ENCODE data around the gene EXD1. TPM values are rescaled to one million over a fixed set of nuclear protein-coding genes. Genes with fewer than 3 reads are reported as not detected.

Gene EXD1
- total RNA-seq, 2 donors from 2014 or later, result not detected

DNA sequence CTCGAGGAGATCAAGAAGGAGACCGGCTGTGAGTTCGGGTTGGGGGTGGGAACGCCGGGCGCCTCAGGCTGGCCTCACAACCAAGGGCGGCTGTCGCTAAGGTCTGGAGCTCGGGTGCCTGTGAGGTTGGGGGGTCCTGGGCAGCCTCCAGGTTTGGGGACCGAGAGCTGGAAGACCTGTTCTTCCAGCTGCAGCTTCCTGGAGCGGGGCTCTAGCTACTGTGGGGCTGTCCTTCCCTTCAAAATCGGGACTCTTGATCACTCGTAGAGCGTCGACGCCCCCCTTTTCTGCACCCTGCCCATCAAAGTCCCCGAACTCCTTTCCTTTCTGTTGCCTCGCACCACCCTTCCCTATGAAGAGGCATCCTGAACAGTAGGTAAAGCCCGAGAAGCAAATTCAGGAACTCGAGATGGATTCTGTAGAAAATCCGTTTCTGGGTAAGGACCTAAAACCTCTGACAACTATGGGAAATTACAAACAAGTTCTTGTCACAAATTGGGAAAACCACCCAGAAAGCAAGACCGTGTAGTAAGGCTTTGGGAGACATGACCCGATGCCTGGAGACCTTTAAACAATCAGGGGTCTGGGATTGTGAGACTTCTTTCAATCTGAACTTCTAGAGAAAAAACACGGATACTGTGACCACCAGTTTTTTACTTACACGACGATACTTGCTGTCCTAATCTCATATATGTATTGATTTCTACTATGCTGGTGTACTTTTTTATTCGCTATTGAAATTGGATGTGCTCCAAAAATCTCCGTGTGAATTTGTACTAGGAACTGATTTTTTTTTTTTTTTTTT, 1.1 kb upstream of the EXD1 start:
- Histone ChIP-seq H3K27ac (peak overlapping the region; percentile 90 to 95), H3K36me3 (no peaks in the 10 kb centered on the region), H3K4me3 (peak overlapping the region; percentile 90), H3K27me3 (replicated peaks; ENCODE audit: insufficient read depth) (no peaks in the 10 kb centered on the region), H3K4me1 (ENCODE audit: control insufficient read depth in 1 of 2, low read depth in 2 of 2) (peaks cover 12 to 15% of the 10 kb centered on the region in 2 donors), H3K9me3 (no peaks in the 10 kb centered on the region)
- peak; percentile 23 for DNase-seq (ENCODE audit: low spot score)
- ATAC-seq (ENCODE audit: insufficient number of reproducible peaks, low FRiP score, low read depth), result peak; percentile 51
- TF ChIP-seq, protein P1, sequence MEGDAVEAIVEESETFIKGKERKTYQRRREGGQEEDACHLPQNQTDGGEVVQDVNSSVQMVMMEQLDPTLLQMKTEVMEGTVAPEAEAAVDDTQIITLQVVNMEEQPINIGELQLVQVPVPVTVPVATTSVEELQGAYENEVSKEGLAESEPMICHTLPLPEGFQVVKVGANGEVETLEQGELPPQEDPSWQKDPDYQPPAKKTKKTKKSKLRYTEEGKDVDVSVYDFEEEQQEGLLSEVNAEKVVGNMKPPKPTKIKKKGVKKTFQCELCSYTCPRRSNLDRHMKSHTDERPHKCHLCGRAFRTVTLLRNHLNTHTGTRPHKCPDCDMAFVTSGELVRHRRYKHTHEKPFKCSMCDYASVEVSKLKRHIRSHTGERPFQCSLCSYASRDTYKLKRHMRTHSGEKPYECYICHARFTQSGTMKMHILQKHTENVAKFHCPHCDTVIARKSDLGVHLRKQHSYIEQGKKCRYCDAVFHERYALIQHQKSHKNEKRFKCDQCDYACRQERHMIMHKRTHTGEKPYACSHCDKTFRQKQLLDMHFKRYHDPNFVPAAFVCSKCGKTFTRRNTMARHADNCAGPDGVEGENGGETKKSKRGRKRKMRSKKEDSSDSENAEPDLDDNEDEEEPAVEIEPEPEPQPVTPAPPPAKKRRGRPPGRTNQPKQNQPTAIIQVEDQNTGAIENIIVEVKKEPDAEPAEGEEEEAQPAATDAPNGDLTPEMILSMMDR (IDR thresholded peaks at IDR 0.05), result no peak

DNA sequence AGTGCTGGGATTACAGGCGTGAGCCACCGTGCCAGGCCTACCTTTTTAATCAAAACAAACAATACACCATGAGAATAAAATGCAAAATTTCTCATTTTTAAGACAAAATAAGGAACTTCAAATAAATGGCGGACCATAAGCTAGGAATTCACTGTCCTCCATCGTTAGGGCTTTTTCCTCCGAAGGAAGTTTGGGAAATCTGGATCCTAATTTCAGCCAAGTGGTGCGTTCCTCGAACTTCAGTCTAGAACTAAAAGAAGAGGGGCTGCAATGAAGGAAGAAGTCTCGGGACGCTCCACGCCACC, 260 bp downstream of the EXD1 start:
- H3K27ac ChIP-seq, result peak overlapping the region; percentile 65 to 95
- ATAC-seq (ENCODE audit: insufficient number of reproducible peaks, low FRiP score, low read depth) (no peak), DNase-seq (ENCODE audit: low spot score) (no peak)
- peak overlapping the region; percentile 90 for H3K4me3 ChIP-seq
- no peaks in the 10 kb centered on the region for H3K9me3 ChIP-seq
- peaks cover 12 to 15% of the 10 kb centered on the region in 2 donors for H3K4me1 ChIP-seq (ENCODE audit: control insufficient read depth in 1 of 2, low read depth in 2 of 2)
- TF ChIP-seq, protein P1 (IDR thresholded peaks at IDR 0.05), result no peak
- H3K27me3 ChIP-seq (replicated peaks; ENCODE audit: insufficient read depth), result no peaks in the 10 kb centered on the region
- no peaks in the 10 kb centered on the region for H3K36me3 ChIP-seq

DNA sequence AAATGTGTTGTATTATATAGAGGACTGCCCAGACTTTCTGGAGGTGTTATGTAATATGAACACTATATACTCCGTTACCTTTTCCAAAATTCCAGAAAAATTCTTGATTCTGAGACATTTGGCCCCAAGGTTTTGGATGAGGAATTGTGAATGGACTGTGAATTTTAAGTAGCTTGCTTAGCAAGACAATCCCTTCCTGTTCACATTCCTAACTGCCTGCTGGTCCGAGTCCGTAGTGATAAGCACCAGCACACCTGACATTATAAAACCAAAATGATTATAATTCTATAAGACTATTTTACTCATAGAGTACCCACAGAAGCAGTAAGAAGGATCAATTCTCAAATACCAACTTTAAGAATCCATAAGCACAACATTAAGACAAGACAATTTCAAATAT, 11.2 kb downstream of the EXD1 start:
- TF ChIP-seq, protein P1 (IDR thresholded peaks at IDR 0.05), result no peak
- Histone ChIP-seq H3K4me1 (ENCODE audit: control insufficient read depth in 1 of 2, low read depth in 2 of 2) (no peaks in the 10 kb centered on the region), H3K27ac (no peak overlapping the region), H3K36me3 (no peaks in the 10 kb centered on the region), H3K27me3 (replicated peaks; ENCODE audit: insufficient read depth) (peaks cover 4% of the 10 kb centered on the region), H3K4me3 (no peak overlapping the region), H3K9me3 (no peaks in the 10 kb centered on the region)
- DNase-seq (ENCODE audit: low spot score), result no peak
- no peak for ATAC-seq (ENCODE audit: insufficient number of reproducible peaks, low FRiP score, low read depth)

DNA sequence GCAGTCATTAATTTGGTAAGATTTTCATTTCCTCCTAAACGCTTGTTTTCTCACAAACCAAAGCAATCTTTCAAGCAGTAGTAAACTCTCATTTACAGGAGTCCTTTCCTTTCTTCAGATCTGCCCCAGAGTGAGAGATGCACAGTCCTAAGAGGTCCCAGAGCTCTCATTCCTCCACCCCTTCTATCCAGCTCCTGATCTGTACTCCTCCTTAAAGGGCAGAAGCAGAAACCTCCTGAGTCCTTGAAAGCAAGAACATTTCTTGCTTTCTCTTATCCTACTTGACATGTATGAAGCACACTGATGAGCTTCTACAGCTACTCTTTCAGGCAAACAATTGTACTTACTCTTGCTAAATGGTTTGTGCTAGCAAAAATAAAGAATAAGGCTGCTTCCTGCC, 11.7 kb downstream of the EXD1 start:
- Histone ChIP-seq H3K27me3 (replicated peaks; ENCODE audit: insufficient read depth) (peaks cover 4% of the 10 kb centered on the region), H3K9me3 (no peaks in the 10 kb centered on the region), H3K36me3 (no peaks in the 10 kb centered on the region), H3K27ac (no peak overlapping the region), H3K4me1 (ENCODE audit: control insufficient read depth in 1 of 2, low read depth in 2 of 2) (no peaks in the 10 kb centered on the region), H3K4me3 (no peak overlapping the region)
- DNase-seq (ENCODE audit: low spot score) (no peak), ATAC-seq (ENCODE audit: insufficient number of reproducible peaks, low FRiP score, low read depth) (no peak)
- TF ChIP-seq, protein P1 (IDR thresholded peaks at IDR 0.05), result no peak

DNA sequence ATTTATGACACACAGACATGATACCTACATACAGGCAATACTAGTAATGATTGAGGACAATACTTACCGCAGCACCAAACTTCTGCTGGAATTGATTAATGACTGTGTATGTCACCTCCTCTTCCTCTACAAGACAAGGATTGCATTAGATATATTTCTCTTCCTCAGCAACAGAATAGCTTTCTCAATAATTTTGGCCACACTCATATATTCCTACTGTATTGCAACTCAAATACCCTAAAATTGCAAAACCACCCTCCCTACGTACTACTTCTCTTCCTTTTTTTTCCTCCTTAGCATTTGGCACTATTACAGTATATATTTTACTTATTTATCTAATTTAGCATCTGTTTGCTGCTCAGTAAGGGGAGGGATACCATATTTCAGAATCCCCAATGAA, 14.8 kb downstream of the EXD1 start:
- Histone ChIP-seq H3K27me3 (replicated peaks; ENCODE audit: insufficient read depth) (peaks cover 4% of the 10 kb centered on the region), H3K4me3 (no peak overlapping the region), H3K36me3 (no peaks in the 10 kb centered on the region), H3K27ac (no peak overlapping the region), H3K4me1 (ENCODE audit: control insufficient read depth in 1 of 2, low read depth in 2 of 2) (no peaks in the 10 kb centered on the region), H3K9me3 (no peaks in the 10 kb centered on the region)
- TF ChIP-seq, protein P1 (IDR thresholded peaks at IDR 0.05), result no peak
- ATAC-seq (ENCODE audit: insufficient number of reproducible peaks, low FRiP score, low read depth), result no peak
- DNase-seq (ENCODE audit: low spot score), result no peak

Data from thoracic aorta (tissue), 2 donors.